SK-N-SH (cell line): ENCODE measurements around the gene USP6. TPM values are rescaled to one million over a fixed set of nuclear protein-coding genes. Genes with fewer than 3 reads are reported as not detected.
A peak's percentile ranks its signal among the peaks of the same experiment; 100 is the strongest.
"Not testable (repeated sequence)": the region's sequence is repeated elsewhere in the genome, so short reads cannot be mapped to it uniquely, and the experiment has no call there.

ENCODE experiments used
- CTCF ChIA-PET: fragments of 300-600, 350-600 bp; formaldehyde crosslinking; extraction: SDS; loops from one replicate; lab custom pipeline; 2021; lab: Yijun Ruan, JAX
- POLR2A ChIA-PET: fragments of 350-600 bp; sonication (Branson Sonifier 250); formaldehyde crosslinking; extraction: SDS; loops from one replicate; lab custom pipeline; 2020; ENCODE audit warnings: antibody characterized with exemption, inconsistent platforms; lab: Yijun Ruan, JAX
- DNase-seq: peaks from one replicate; pipeline ENCODE4 v3.0.0; 2012
- H2AFZ ChIP-seq: fragments of 200-600 bp; sonication (generic); 2 replicates; pipeline ENCODE4 v1.8.1; 2016; ENCODE audit warnings: antibody characterized with exemption, mild to moderate bottlenecking, low read depth
- H3F3A ChIP-seq: fragments of 200-600 bp; sonication (generic); replicated peaks from 2 replicates; pipeline ENCODE3; 2016; ENCODE audit warnings: antibody characterized with exemption, mild to moderate bottlenecking; ENCODE audit not compliant: insufficient read depth
- H3K27ac ChIP-seq, 2 experiments: fragments of 200-500 bp in 1 of 2; fragments of 200-600 bp in 1 of 2; sonication (Bioruptor generic) in 1 of 2; sonication (generic), shearing (Covaris generic) in 1 of 2; 2 replicates each; pipeline versions ENCODE4 v1.5.1 to v1.6.1; 2014 to 2016; ENCODE audit warnings: low read depth in 2 of 2, inconsistent platforms in 1 of 2, low read length in 1 of 2, mild to moderate bottlenecking in 1 of 2, mixed read lengths in 1 of 2
- H3K27me3 ChIP-seq: fragments of 200-600 bp; sonication (generic), shearing (Covaris generic); 2 replicates; pipeline ENCODE4 v1.6.1; 2016; ENCODE audit warnings: mixed run types; ENCODE audit not compliant: insufficient read depth
- H3K36me3 ChIP-seq, 2 experiments: fragments of 200-500 bp in 1 of 2; fragments of 200-600 bp in 1 of 2; sonication (Bioruptor generic) in 1 of 2; sonication (generic) in 1 of 2; replicated peaks in 1 of 2; 2 replicates each; pipeline versions ENCODE3 to v1.5.1; 2014 to 2016; ENCODE audit warnings: low read length in 1 of 2, mild to moderate bottlenecking in 1 of 2; ENCODE audit not compliant: insufficient read depth in 2 of 2, control insufficient read depth in 1 of 2
- H3K4me1 ChIP-seq, 2 experiments: fragments of 200-500 bp in 1 of 2; fragments of 200-600 bp in 1 of 2; sonication (Bioruptor generic) in 1 of 2; sonication (generic), shearing (Covaris generic) in 1 of 2; 2 replicates each; pipeline versions ENCODE4 v1.5.1 to v1.6.1; 2014 to 2016; ENCODE audit warnings: low read depth in 1 of 2, low read length in 1 of 2, mixed run types in 1 of 2; ENCODE audit not compliant: insufficient read depth in 2 of 2, control insufficient read depth in 1 of 2
- H3K4me2 ChIP-seq: fragments of 200-600 bp; sonication (generic), shearing (Covaris generic); 2 replicates; pipeline ENCODE4 v1.6.1; 2017; ENCODE audit warnings: mixed run types
- H3K4me3 ChIP-seq, 2 experiments: fragments of 200-500 bp in 1 of 2; fragments of 200-600 bp in 1 of 2; sonication (Bioruptor generic) in 1 of 2; sonication (generic), shearing (Covaris generic) in 1 of 2; 2 replicates each; pipeline versions ENCODE4 v1.5.1 to v1.8.1; 2014 to 2016; ENCODE audit warnings: low read depth in 2 of 2, inconsistent platforms in 1 of 2, low read length in 1 of 2, mild to moderate bottlenecking in 1 of 2, mixed read lengths in 1 of 2, moderate library complexity in 1 of 2
- H3K79me2 ChIP-seq: fragments of 200-600 bp; sonication (generic); 2 replicates; pipeline ENCODE4 v1.8.1; 2017; ENCODE audit warnings: mild to moderate bottlenecking; ENCODE audit not compliant: insufficient read depth
- H3K9ac ChIP-seq: fragments of 200-600 bp; sonication (generic); 2 replicates; pipeline ENCODE4 v1.6.1; 2017; ENCODE audit warnings: mixed run types
- H3K9me2 ChIP-seq: fragments of 200-600 bp; sonication (generic); 2 replicates; pipeline ENCODE4 v1.6.1; 2017; ENCODE audit warnings: mixed run types
- H3K9me3 ChIP-seq: fragments of 200-600 bp; sonication (generic); 2 replicates; pipeline ENCODE4 v1.6.1; 2017; ENCODE audit warnings: mixed run types, mild to moderate bottlenecking, moderate library complexity
- H4K20me1 ChIP-seq: fragments of 200-600 bp; sonication (generic); 2 replicates; pipeline ENCODE4 v1.6.1; 2017; ENCODE audit warnings: mild to moderate bottlenecking, mixed run types; ENCODE audit not compliant: insufficient read depth
- CTCF ChIP-seq: fragments of 200-600 bp; sonication (generic); IDR thresholded peaks from 2 replicates; pipeline ENCODE4 v1.6.1; 2017; ENCODE audit warnings: antibody characterized with exemption, mild to moderate bottlenecking, moderate library complexity
- ELF1 ChIP-seq: IDR thresholded peaks from 2 replicates; pipeline ENCODE4 v1.4.0; 2012
- FOXJ3 ChIP-seq: sonication (generic); formaldehyde crosslinking; IDR thresholded peaks from 2 replicates; pipeline ENCODE4 v1.5.1; 2020; ENCODE audit warnings: mild to moderate bottlenecking, missing genetic modification reagents
- GABPA ChIP-seq: IDR thresholded peaks from 2 replicates; pipeline ENCODE4 v1.4.0; 2012; ENCODE audit warnings: low read depth, mild to moderate bottlenecking
- MXI1 ChIP-seq: IDR thresholded peaks from 2 replicates; pipeline ENCODE4 v1.6.1; 2012; ENCODE audit warnings: mild to moderate bottlenecking, low read depth, low read length, improper control_type of control experiment
- POLR2AphosphoS5 ChIP-seq: IDR thresholded peaks from 2 replicates; pipeline ENCODE4 v1.6.1; 2012; ENCODE audit warnings: low read depth, low read length
- RCOR1 ChIP-seq: fragments of 150-350 bp; IDR thresholded peaks from 2 replicates; pipeline ENCODE4 v1.6.1; 2017; ENCODE audit warnings: antibody characterized with exemption, low read length
- WGBS: methylation state at CpG from one replicate; pipeline ENCODE4 v1.1.6; 2017; ENCODE audit warnings: low lambda C conversion rate; 5-methylcytosine and 5-hydroxymethylcytosine counted together
- polyA plus RNA-seq, 3 experiments: library from polyadenylated mRNA; depleted of rRNA; stranded (reverse); fragments of >200 nt; gene quantifications; 2 replicates each; pipeline ENCODE4 v1.2.3, GENCODE V29; 2012

Gene USP6
- polyA plus RNA-seq, 1 of the 3 experiments (the other 2 are of a cell fraction), result not detected

GRCh38 chr17:5069724-5070123, 46.1 kb upstream of the USP6 start (continued):
- TF ChIP-seq POLR2AphosphoS5 (no peak), MXI1 (no peak), FOXJ3 (CRISPR knock-in tag) (no peak), RCOR1 (no peak), ELF1 (no peak)

GRCh38 chr17:5075472-5075871, 40.4 kb upstream of the USP6 start:
- CTCF ChIA-PET, result interaction anchor here (1.0 kb wide), 1 partner anchor 14 kb away, joined by 3 read pairs; no protein-coding TSS in a partner anchor

GRCh38 chr17:5077275-5077674, 38.6 kb upstream of the USP6 start:
- not testable (repeated sequence) for H3K9me2 ChIP-seq, H3K4me1 ChIP-seq, H3F3A ChIP-seq, H3K27me3 ChIP-seq, H3K9ac ChIP-seq, H3K79me2 ChIP-seq, H4K20me1 ChIP-seq, H3K9me3 ChIP-seq, H3K4me3 ChIP-seq, H3K27ac ChIP-seq, H3K36me3 ChIP-seq, DNase-seq
- ChIA-PET POLR2A (interaction anchor here (2.0 kb wide), 1 partner anchor 34 kb away, joined by 6 read pairs; the partner anchor contains the start of gene ZNF232), CTCF (interaction anchor here (1.5 kb wide), 1 partner anchor 90 kb away, joined by 4 read pairs; the partner anchor contains the start of gene CAMTA2)
- WGBS, result 99% methylated on average over 24 of the region's 24 CpGs
- H3K4me2 ChIP-seq, result peak overlapping the region; percentile 78; the same call in 1 of the 2 replicates
- H2AFZ ChIP-seq, result peak overlapping the region; percentile 92; the same call in 1 of the 2 replicates

More at GRCh38 chr17:5075472-5075871, 40.4 kb upstream of the USP6 start:
- H3K9me2 ChIP-seq, H3K79me2 ChIP-seq, H3K4me2 ChIP-seq, H2AFZ ChIP-seq, H3K9ac ChIP-seq, H3K36me3 ChIP-seq, H3K9me3 ChIP-seq, DNase-seq, H3K27me3 ChIP-seq, H3K4me3 ChIP-seq, POLR2A ChIA-PET, H3K27ac ChIP-seq, H3F3A ChIP-seq, H4K20me1 ChIP-seq, H3K4me1 ChIP-seq: not testable (repeated sequence)
- WGBS, result 81% methylated on average over 4 of the region's 5 CpGs

GRCh38 chr17:5077781-5078105, 38.1 kb upstream of the USP6 start:
- DNase-seq, result no peak
- WGBS, result 29% methylated on average over 14 of the region's 14 CpGs
- Histone ChIP-seq H3K27ac (peak overlapping the region in 1 of 2 experiments; percentile 64; a peak in 2 of 4 replicates), H3K36me3 (no peaks in the 10 kb centered on the region), H3F3A (no peaks in the 10 kb centered on the region), H3K9ac (peak overlapping the region; percentile 57; the same call in 1 of the 2 replicates), H3K4me1 (peaks cover 0 to 9% of the 10 kb centered on the region in 2 experiments; a peak in 1 of 4 replicates), H3K4me2 (peak overlapping the region; percentile 78), H3K9me2 (no peaks in the 10 kb centered on the region), H3K4me3 (peak overlapping the region; percentile 64 to 69), H3K79me2 (no peaks in the 10 kb centered on the region), H4K20me1 (no peaks in the 10 kb centered on the region), H3K9me3 (no peaks in the 10 kb centered on the region), H3K27me3 (no peaks in the 10 kb centered on the region), H2AFZ (peak overlapping the region; percentile 92)
- ChIA-PET POLR2A (interaction anchor here (2.0 kb wide), 1 partner anchor 34 kb away, joined by 6 read pairs; the partner anchor contains the start of gene ZNF232), CTCF (interaction anchor here (1.5 to 2.0 kb wide), 2 partner anchors 15 to 90 kb away, joined by 4 to 9 read pairs; partner anchors contain the start of gene CAMTA2)
- no peak for TF ChIP-seq CTCF
- no peak for TF ChIP-seq GABPA
- TF ChIP-seq ELF1, result no peak
